Brain microvascular endothelial cell (primary cell): ENCODE measurements around the gene FGFR3.

Experiments
- DNase-seq: peaks from one replicate; pipeline ENCODE4 v3.0.0-alpha.2; 2020
- H3K27ac ChIP-seq: fragments of 250-450 bp; sonication (Bioruptor Pico); 2 replicates; pipeline ENCODE4 v1.5.1; 2020; ENCODE audit warnings: mild to moderate bottlenecking, moderate library complexity
- H3K27me3 ChIP-seq: fragments of 250-450 bp; sonication (Bioruptor Pico); replicated peaks from 2 replicates; pipeline ENCODE4 v1.5.1; 2020; ENCODE audit warnings: mild to moderate bottlenecking
- H3K36me3 ChIP-seq: fragments of 250-450 bp; sonication (Bioruptor Pico); replicated peaks from 2 replicates; pipeline ENCODE4 v1.5.1; 2020; ENCODE audit warnings: mild to moderate bottlenecking
- H3K4me3 ChIP-seq: 2 replicates; pipeline ENCODE4 v1.5.1; 2011; ENCODE audit warnings: low read depth, mild to moderate bottlenecking, control low read depth, low read length, moderate library complexity
- CTCF ChIP-seq: IDR thresholded peaks from 2 replicates; pipeline ENCODE4 v1.5.1; 2011; ENCODE audit warnings: low read depth, mild to moderate bottlenecking, moderate library complexity, low read length, control low read depth, inconsistent platforms; ENCODE audit errors: missing control alignments
- in situ Hi-C: cut with HindIII; loops from 2 replicates; pipeline ENCODE4 v1.10.0; 2017; ENCODE audit warnings: low sequenced_read_pairs, low pct_ligation_motif_present

The FGFR3 gene

DNA sequence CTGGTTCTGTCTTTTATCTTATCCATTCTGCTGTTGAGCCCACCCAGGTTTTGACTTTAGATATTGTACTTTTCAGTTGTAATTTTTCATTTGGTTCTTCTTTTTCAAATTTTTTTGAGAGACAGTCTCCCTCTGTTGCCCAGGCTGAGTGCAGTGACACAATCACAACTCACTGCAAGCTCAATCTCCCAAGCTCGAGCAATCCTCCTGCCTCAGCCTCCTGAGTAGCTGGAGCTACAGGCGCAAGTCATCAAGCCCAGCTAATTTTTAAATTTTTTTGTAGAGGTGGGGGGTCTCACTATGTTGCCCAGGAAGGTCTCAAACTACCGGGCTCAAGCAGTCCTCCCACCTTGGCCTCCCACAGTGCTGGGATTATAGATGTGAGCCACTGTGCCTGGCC lies 37.1 kb downstream of the FGFR3 start:
- Histone ChIP-seq H3K4me3 (no peak overlapping the region), H3K36me3 (peaks cover 57% of the 10 kb centered on the region), H3K27ac (no peak overlapping the region), H3K27me3 (no peaks in the 10 kb centered on the region)
- no peak for TF ChIP-seq CTCF
- in situ Hi-C loops: no loop called here
- DNase-seq: no peak

GRCh38 chr4:1830642-1831228 lies 37.6 kb downstream of the FGFR3 start:
- in situ Hi-C loops: no loop called here
- H3K4me3 ChIP-seq: no peak overlapping the region
- H3K27me3 ChIP-seq: no peaks in the 10 kb centered on the region
- H3K27ac ChIP-seq: no peak overlapping the region
- DNase-seq: no peak
- no peak for TF ChIP-seq CTCF
- peaks cover 55% of the 10 kb centered on the region for H3K36me3 ChIP-seq

DNA sequence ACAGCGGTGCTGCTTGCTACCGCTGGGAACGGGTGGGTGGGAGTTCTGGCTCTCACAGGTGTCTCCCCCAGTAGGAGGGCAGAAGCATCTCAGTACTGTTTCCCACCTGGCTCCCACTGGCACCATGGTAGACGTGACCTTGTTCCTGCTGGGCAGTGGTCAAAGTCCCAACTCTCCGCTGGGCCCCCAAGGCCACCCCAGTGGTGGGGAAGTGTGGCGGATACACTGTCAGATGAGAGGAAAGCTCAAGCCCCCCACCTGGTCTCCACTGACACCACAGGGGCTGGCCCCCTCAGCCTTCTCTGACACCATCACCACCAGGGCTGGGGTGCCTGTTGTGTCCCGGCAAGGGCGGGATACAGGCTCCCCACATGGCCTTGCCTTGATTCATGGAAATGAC lies 38.2 kb downstream of the FGFR3 start:
- Histone ChIP-seq H3K27me3 (no peaks in the 10 kb centered on the region), H3K36me3 (peaks cover 54% of the 10 kb centered on the region), H3K4me3 (no peak overlapping the region), H3K27ac (no peak overlapping the region)
- TF ChIP-seq CTCF: no peak
- in situ Hi-C loops: no loop called here
- no peak for DNase-seq

- peaks cover 58% of the 10 kb centered on the region for H3K36me3 ChIP-seq
- DNase-seq: no peak
- in situ Hi-C loops: no loop called here
These were observed 39.6 kb downstream of the FGFR3 start for GRCh38 chr4:1832690-1833089.

GRCh38 chr4:1833307-1834046 lies 40.4 kb downstream of the FGFR3 start:
- no peak for TF ChIP-seq CTCF
- in situ Hi-C loops: no loop called here
- Histone ChIP-seq H3K27ac (no peak overlapping the region), H3K27me3 (no peaks in the 10 kb centered on the region), H3K36me3 (peaks cover 65% of the 10 kb centered on the region), H3K4me3 (no peak overlapping the region)
- no peak for DNase-seq

More at GRCh38 chr4:1832690-1833089, 39.6 kb downstream of the FGFR3 start:
- H3K27me3 ChIP-seq: no peaks in the 10 kb centered on the region
- H3K27ac ChIP-seq: no peak overlapping the region
- no peak for TF ChIP-seq CTCF
- no peak overlapping the region for H3K4me3 ChIP-seq
